GM18511 (cell line): Measurements from ENCODE around the gene DTNBP1.
A peak's percentile ranks its signal among the peaks of the same experiment; 100 is the strongest.
"Not testable (repeated sequence)": the region's sequence is repeated elsewhere in the genome, so short reads cannot be mapped to it uniquely, and the experiment has no call there.

Source experiments
- ATAC-seq: cut with Tn5 transposase; IDR thresholded peaks from one replicate; pipeline ENCODE4 v1.9.1; 2021; ENCODE audit warnings: mild to moderate bottlenecking, moderate library complexity; ENCODE audit not compliant: unreplicated experiment

DTNBP1 gene

GRCh38 chr6:15668918-15669317, 6.1 kb upstream of the DTNBP1 start:
- no peak for ATAC-seq

- ATAC-seq, result not testable (repeated sequence)
Observed at GRCh38 chr6:15666896-15667295, 4.1 kb upstream of the DTNBP1 start.

GRCh38 chr6:15665237-15665636, 2.4 kb upstream of the DTNBP1 start:
- no peak for ATAC-seq

- no peak for ATAC-seq
Observed at GRCh38 chr6:15663130-15663871, 473 bp upstream of the DTNBP1 start.

GRCh38 chr6:15661853-15662325, 939 bp downstream of the DTNBP1 start:
- no peak for ATAC-seq

GRCh38 chr6:15659181-15659580, 3.6 kb downstream of the DTNBP1 start:
- no peak for ATAC-seq

DNA sequence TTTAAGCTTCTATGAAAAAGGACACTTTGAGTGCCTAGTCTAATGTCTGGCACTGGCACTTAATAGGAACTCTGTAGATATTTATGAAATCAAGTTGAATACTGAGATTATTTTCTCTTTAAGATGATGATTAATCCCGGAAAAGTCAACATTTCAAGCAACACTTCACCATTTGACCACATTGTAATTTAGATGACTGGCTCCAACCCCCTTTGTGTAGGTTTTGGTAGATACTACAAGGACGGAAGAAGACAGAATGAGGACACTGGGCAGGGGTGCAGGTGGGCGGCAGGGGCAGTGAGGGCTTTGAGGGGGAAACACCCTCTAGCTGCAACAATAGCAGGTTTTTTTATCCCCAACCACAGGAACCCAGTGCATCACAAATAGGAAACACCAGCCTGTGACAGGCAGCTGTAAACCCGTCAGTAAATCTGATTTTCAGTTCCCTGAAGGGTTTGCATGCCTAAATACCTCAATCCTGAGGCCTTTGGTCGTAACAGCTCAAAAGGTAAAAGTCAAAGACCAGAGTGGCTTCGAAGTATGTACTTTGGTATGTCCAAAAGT, 4.6 kb downstream of the DTNBP1 start:
- ATAC-seq, result no peak

GRCh38 chr6:15657290-15657689, 5.5 kb downstream of the DTNBP1 start:
- ATAC-seq, result no peak

DNA sequence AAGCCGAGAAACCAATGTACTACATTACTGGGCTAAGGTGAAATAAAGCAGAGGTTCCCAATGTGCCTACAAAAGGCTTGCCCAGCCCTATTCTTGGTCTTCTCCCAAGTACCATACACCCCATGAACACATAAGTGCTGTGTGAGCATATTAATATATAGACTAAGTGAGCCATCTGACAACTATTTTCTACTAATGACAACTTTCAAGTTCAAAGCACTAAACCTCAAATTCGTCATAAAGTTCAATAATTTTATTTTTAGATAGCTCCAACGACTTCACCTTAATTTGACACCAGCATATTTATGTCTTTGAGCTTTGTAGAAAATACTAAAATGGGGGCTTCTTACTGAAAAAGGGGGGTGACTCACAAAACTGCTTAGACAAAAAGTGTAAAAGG, 6.7 kb downstream of the DTNBP1 start:
- no peak for ATAC-seq

- ATAC-seq, result no peak
Observed at GRCh38 chr6:15654250-15654649, 8.6 kb downstream of the DTNBP1 start.

DNA sequence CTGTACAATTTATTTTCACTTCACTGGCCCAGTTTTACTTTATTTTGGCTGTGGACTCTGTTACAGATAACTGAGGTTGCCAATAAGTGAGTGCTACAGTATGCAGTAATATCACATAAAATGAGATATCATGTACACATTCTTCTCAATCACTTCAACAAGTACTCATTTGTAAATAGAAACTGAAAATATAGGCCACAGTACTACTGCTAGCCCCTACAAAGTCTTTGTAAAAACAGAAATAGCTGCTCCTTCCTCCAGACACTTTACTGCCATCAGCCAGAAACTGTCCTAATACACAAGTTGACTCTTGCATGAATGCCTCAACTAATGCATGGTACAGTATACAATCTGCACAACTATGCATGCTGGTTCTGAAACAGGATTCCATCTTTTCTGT, 9.2 kb downstream of the DTNBP1 start:
- ATAC-seq, result no peak

- not testable (repeated sequence) for ATAC-seq
Observed at GRCh38 chr6:15650004-15650559, 12.7 kb downstream of the DTNBP1 start.

DNA sequence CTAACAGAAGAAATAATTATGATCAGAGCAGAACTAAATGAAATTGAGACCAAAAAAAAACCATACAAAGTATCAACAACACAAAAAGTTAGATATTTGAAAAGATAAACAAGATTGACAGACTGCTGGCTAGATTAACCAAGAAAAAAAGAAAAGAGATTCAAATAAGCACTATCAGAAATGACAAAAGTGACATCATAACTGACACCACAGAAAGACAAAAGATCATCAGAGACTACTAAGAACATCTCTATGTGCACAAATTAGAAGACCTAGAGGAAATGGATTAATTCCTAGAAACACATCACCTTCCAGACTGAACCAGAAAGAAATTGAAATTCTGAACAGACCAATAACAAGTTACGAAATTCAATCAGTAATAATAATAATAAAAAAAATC, 17.9 kb downstream of the DTNBP1 start:
- no peak for ATAC-seq

GRCh38 chr6:15643542-15643941, 19.3 kb downstream of the DTNBP1 start:
- no peak for ATAC-seq

GRCh38 chr6:15642276-15642675, 20.6 kb downstream of the DTNBP1 start:
- ATAC-seq, result no peak

DNA sequence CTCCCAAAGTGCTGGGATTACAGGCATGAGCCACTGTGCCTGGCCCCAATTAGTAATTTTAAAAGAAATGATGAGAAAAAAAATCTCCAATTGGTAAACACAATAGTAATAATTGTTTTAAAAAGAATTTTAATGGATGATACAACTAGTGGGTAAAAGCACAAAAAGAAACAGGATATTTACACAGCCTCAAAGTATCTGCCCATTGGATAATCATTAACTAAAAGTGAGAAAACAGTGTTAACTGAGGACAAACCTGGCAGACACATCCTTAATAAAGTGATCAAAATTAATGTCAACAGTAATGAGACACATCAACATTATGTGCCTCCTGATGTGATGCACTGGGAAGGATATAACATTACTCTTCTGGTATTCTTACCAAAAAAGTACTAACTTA, 24.5 kb downstream of the DTNBP1 start:
- no peak for ATAC-seq

GRCh38 chr6:15631432-15631831, 31.4 kb downstream of the DTNBP1 start:
- ATAC-seq, result no peak

DNA sequence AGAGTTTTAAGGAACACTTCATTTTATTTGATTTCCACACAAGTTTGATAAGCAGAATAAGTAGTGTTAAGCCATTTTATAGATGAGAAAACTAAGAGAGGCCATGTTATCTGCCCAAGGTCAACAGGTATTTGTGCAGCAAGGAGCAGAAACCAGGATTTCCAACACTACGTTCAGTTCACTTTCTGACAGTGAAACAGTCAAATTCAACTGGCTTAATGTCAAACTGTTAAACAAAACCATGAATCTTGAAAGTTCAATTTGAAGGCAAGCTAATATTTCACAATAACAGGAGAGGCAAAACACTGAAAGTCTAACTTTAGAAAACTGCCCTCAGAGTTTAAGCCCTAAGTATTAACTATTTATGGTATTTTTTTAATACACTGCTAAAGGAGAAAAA, 32.6 kb downstream of the DTNBP1 start:
- ATAC-seq, result no peak

DNA sequence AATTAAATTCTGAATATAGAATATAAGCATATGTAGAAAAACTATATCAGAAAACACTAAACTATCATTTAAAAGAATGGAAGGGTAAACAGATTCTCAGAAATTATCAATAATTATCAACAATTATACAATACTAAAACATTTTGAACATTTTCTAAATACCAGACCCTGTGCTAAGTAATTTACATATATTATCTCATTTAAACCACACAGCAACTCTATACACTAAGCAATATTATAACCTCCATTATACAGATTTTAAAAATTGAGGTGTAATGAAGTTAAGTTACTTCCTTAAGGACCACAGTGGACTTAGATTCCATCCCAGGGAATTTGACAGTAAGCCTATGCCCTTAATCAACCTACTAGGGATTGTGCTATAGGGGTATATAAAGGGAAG, 33.3 kb downstream of the DTNBP1 start:
- no peak for ATAC-seq

DNA sequence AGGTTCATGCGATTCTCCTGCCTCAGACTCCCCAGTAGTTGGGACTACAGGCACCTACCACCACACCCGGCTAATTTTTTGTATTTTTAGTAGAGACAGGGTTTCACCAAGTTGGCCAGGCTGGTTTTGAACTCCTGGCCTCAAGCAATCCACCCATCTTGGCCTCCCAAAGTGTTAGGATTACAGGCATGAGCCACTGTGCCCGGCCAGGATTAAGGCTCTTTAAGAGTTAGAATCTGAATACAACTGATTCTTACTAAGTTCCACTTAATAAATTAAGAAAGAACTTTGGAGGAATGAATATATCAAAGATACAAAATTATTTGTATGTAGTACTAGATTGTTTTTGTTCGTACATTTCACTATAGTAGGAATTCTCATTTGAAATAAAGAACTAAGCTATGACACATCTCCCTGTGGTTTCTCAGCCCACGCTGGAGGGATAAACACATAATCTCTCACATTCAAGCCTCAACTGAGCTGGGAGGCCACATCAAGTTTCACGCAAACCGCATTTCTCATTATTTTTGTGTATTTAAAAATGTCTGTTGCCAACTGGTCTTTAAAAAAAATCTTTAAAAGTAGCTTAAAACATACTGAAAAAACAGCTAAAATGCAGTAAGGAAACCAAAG, 34.2 kb downstream of the DTNBP1 start:
- peak; percentile 56 for ATAC-seq

GRCh38 chr6:15627821-15628220, 35.0 kb downstream of the DTNBP1 start:
- no peak for ATAC-seq
